HepG2 (cell line): ENCODE measurements around the gene IPO5. TPM values are rescaled to one million over a fixed set of nuclear protein-coding genes. Genes with fewer than 3 reads are reported as not detected.
A peak's percentile ranks its signal among the peaks of the same experiment; 100 is the strongest.

Experiments used
- ATF7 ChIP-seq, 2 experiments: fragments of 450-650 bp in 1 of 2; sonication (generic) in 1 of 2; formaldehyde crosslinking in 1 of 2; IDR thresholded peaks; 2 replicates each; pipeline versions ENCODE4 v1.4.0 to v1.6.1; 2016 to 2020; ENCODE audit warnings: antibody characterized with exemption in 1 of 2, mild to moderate bottlenecking in 1 of 2, missing genetic modification reagents in 1 of 2
- ELF3 ChIP-seq: IDR thresholded peaks from 2 replicates; pipeline ENCODE4 v1.6.1; 2016; ENCODE audit warnings: missing genetic modification reagents, missing compliant biosample characterization
- ETV6 ChIP-seq: sonication (generic); formaldehyde crosslinking; conservative IDR thresholded peaks from 2 replicates; pipeline ENCODE4 v1.4.0; 2020; ENCODE audit warnings: missing genetic modification reagents
- FOXM1 ChIP-seq: sonication (generic); formaldehyde crosslinking; IDR thresholded peaks from 2 replicates; pipeline ENCODE4 v1.5.0; 2020; ENCODE audit warnings: missing genetic modification reagents
- GATA4 ChIP-seq: sonication (generic); IDR thresholded peaks from 2 replicates; pipeline ENCODE4 v1.6.1; 2016; ENCODE audit warnings: antibody characterized with exemption, low read depth, borderline replicate concordance
- HNF4G ChIP-seq, 2 experiments: sonication (generic) in 1 of 2; formaldehyde crosslinking in 1 of 2; IDR thresholded peaks; 2 replicates each; pipeline versions ENCODE4 v1.4.0 to v1.6.1; 2011 to 2020; ENCODE audit warnings: borderline replicate concordance in 2 of 2, low read depth in 2 of 2, mild to moderate bottlenecking in 2 of 2, low read length in 1 of 2, missing genetic modification reagents in 1 of 2, moderate library complexity in 1 of 2
- KDM1A ChIP-seq: IDR thresholded peaks from 2 replicates; pipeline ENCODE4 v1.6.1; 2016; ENCODE audit warnings: missing compliant biosample characterization
- KDM2A ChIP-seq: sonication (generic); formaldehyde crosslinking; IDR thresholded peaks from 2 replicates; pipeline ENCODE4 v1.4.0; 2020; ENCODE audit warnings: low read depth, missing genetic modification reagents, borderline replicate concordance
- LCORL ChIP-seq, 2 experiments: fragments of 450-650 bp in 1 of 2; sonication (generic) in 1 of 2; formaldehyde crosslinking in 1 of 2; IDR thresholded peaks; 2 replicates each; pipeline versions ENCODE4 v1.5.0 to v1.6.1; 2017 to 2020; ENCODE audit warnings: antibody characterized with exemption in 1 of 2, missing genetic modification reagents in 1 of 2
- MYPOP ChIP-seq: sonication (generic); formaldehyde crosslinking; IDR thresholded peaks from 2 replicates; pipeline ENCODE4 v1.8.1; 2023; ENCODE audit warnings: mild to moderate bottlenecking, moderate library complexity, missing genetic modification reagents
- NFATC3 ChIP-seq: sonication (generic); formaldehyde crosslinking; IDR thresholded peaks from 2 replicates; pipeline ENCODE4 v1.5.1; 2020; ENCODE audit warnings: mild to moderate bottlenecking, missing genetic modification reagents
- NR2C2 ChIP-seq: sonication (generic); formaldehyde crosslinking; IDR thresholded peaks from 2 replicates; pipeline ENCODE4 v1.4.0; 2020; ENCODE audit warnings: missing genetic modification reagents, mild to moderate bottlenecking, moderate library complexity, borderline replicate concordance
- NR2F2 ChIP-seq: IDR thresholded peaks from 2 replicates; pipeline ENCODE4 v1.6.1; 2012; ENCODE audit warnings: low read depth, inconsistent platforms, borderline replicate concordance
- PPARG ChIP-seq: conservative IDR thresholded peaks from 2 replicates; pipeline ENCODE4 v1.6.1; 2016; ENCODE audit warnings: missing biosample characterization, missing genetic modification reagents
- SALL1 ChIP-seq: sonication (generic); formaldehyde crosslinking; IDR thresholded peaks from 2 replicates; pipeline ENCODE4 v1.8.0; 2022; ENCODE audit warnings: mild to moderate bottlenecking, missing genetic modification reagents
- SSRP1 ChIP-seq: IDR thresholded peaks from 2 replicates; pipeline ENCODE4 v1.6.1; 2016; ENCODE audit warnings: control low read depth
- TFE3 ChIP-seq: IDR thresholded peaks from 2 replicates; pipeline ENCODE4 v1.6.1; 2016
- ZBTB21 ChIP-seq: sonication (generic); formaldehyde crosslinking; IDR thresholded peaks from 2 replicates; pipeline ENCODE4 v1.4.0; 2020; ENCODE audit warnings: missing genetic modification reagents
- ZBTB25 ChIP-seq: IDR thresholded peaks from 2 replicates; pipeline ENCODE4 v1.6.1; 2018; ENCODE audit warnings: missing genetic modification reagents
- ZBTB34 ChIP-seq: sonication (generic); formaldehyde crosslinking; IDR thresholded peaks from 2 replicates; pipeline ENCODE4 v1.8.0; 2022; ENCODE audit warnings: mild to moderate bottlenecking, missing genetic modification reagents
- ZFX ChIP-seq: sonication (generic); formaldehyde crosslinking; IDR thresholded peaks from 2 replicates; pipeline ENCODE4 v1.4.0; 2020; ENCODE audit warnings: mild to moderate bottlenecking, low read depth, missing genetic modification reagents, moderate library complexity
- ZNF232 ChIP-seq: sonication (generic); formaldehyde crosslinking; IDR thresholded peaks from 2 replicates; pipeline ENCODE4 v1.4.0; 2020; ENCODE audit warnings: missing genetic modification reagents, borderline replicate concordance
- ZNF24 ChIP-seq: fragments of 450-650 bp; IDR thresholded peaks from 2 replicates; pipeline ENCODE4 v1.6.1; 2017; ENCODE audit warnings: antibody characterized with exemption, mild to moderate bottlenecking
- ZNF382 ChIP-seq: sonication (generic); formaldehyde crosslinking; IDR thresholded peaks from 2 replicates; pipeline ENCODE4 v1.5.0; 2020; ENCODE audit warnings: missing genetic modification reagents, mild to moderate bottlenecking, borderline replicate concordance
- ZNF766 ChIP-seq: sonication (generic); formaldehyde crosslinking; IDR thresholded peaks from 2 replicates; pipeline ENCODE4 v1.5.0; 2020; ENCODE audit warnings: missing genetic modification reagents, borderline replicate concordance
- ZNF879 ChIP-seq: sonication (generic); formaldehyde crosslinking; IDR thresholded peaks from 2 replicates; pipeline ENCODE4 v1.8.1; 2023; ENCODE audit warnings: missing genetic modification reagents
- ZSCAN31 ChIP-seq: sonication (generic); formaldehyde crosslinking; IDR thresholded peaks from 2 replicates; pipeline ENCODE4 v1.5.0; 2020; ENCODE audit warnings: low read depth, mild to moderate bottlenecking, missing genetic modification reagents
- polyA plus RNA-seq, 8 experiments: library from polyadenylated mRNA; depleted of rRNA in 3 of 8; stranded (reverse) in 7 of 8; unstranded in 1 of 8; fragments of >200 nt; fragmentation: Illumina TruSeq in 4 of 8; extraction: Trizol in 4 of 8; gene quantifications; 2 replicates each; pipeline versions ENCODE4 v1.2.1 to v1.2.3, GENCODE V29; 2011 to 2016; ENCODE audit warnings: low read depth in 4 of 8, missing spikeins in 1 of 8, mixed read lengths in 1 of 8; ENCODE audit not compliant: insufficient read depth in 1 of 8
- total RNA-seq, 5 experiments: library from RNA; depleted of rRNA; stranded (reverse); fragments of >200 nt; fragmentation: Illumina TruSeq; extraction: Trizol; gene quantifications; 2 replicates each; pipeline ENCODE4 v1.2.3, GENCODE V29; 2016; ENCODE audit warnings: low read depth in 1 of 5

IPO5 gene
- total and polyA plus RNA-seq, 2 of the 13 experiments (the other 11 are each of a cell fraction or from before 2014, with no cell fraction given) = 155 to 242 TPM

GRCh38 chr13:98026457-98026857 is 73.0 kb downstream of the IPO5 start (continued):
- no peak for TF ChIP-seq NFATC3 (CRISPR knock-in tag)
- TF ChIP-seq KDM2A (CRISPR knock-in tag) = peak; percentile 62; the same call in 1 of the 2 replicates
- TF ChIP-seq ZNF232 (CRISPR knock-in tag) = peak; percentile 39; the same call in 1 of the 2 replicates
- TF ChIP-seq HNF4G (IDR thresholded peaks at IDR 0.05; ENCODE audit: borderline replicate concordance, low read depth, low read length) = peak; percentile 90
- peak; percentile 94; the same call in 1 of the 2 replicates for TF ChIP-seq HNF4G (CRISPR knock-in tag; IDR thresholded peaks at IDR 0.05; ENCODE audit: borderline replicate concordance, low read depth)
- TF ChIP-seq ZNF382 (CRISPR knock-in tag) = no peak
- peak; percentile 31; the same call in 1 of the 2 replicates for TF ChIP-seq MYPOP
- peak; percentile 62; the same call in 1 of the 2 replicates for TF ChIP-seq ZBTB21 (CRISPR knock-in tag)
- peak; percentile 96 for TF ChIP-seq SALL1 (CRISPR knock-in tag)
- TF ChIP-seq SSRP1 (CRISPR knock-in tag) = no peak
- TF ChIP-seq ATF7 (IDR thresholded peaks at IDR 0.05) = peak; percentile 73
- TF ChIP-seq ATF7 (CRISPR knock-in tag; IDR thresholded peaks at IDR 0.05) = peak; percentile 92
- TF ChIP-seq NR2F2 = peak; percentile 95
- TF ChIP-seq ZNF24 = no peak
- peak; percentile 57; the same call in 1 of the 2 replicates for TF ChIP-seq KDM1A (CRISPR knock-in tag)
- 0 out of 2 replicates have a peak, but pooled peaks have one; percentile 36 for TF ChIP-seq ZFX (CRISPR knock-in tag)
- TF ChIP-seq ZBTB34 = peak; percentile 87
- TF ChIP-seq LCORL (IDR thresholded peaks at IDR 0.05) = 0 out of 2 replicates have a peak, but pooled peaks have one; percentile 25
- TF ChIP-seq LCORL (CRISPR knock-in tag; IDR thresholded peaks at IDR 0.05) = peak; percentile 95
- peak; percentile 88 for TF ChIP-seq PPARG (CRISPR knock-in tag)
- TF ChIP-seq NR2C2 (CRISPR knock-in tag) = peak; percentile 79
- TF ChIP-seq TFE3 (CRISPR knock-in tag) = peak; percentile 92
- 0 out of 2 replicates have a peak, but pooled peaks have one; percentile 57 for TF ChIP-seq ZSCAN31 (CRISPR knock-in tag)
- TF ChIP-seq ZNF766 (CRISPR knock-in tag) = no peak
- TF ChIP-seq ELF3 (CRISPR knock-in tag) = peak; percentile 92
- TF ChIP-seq FOXM1 (CRISPR knock-in tag) = no peak
- TF ChIP-seq ZBTB25 (CRISPR knock-in tag) = peak; percentile 29; the same call in 1 of the 2 replicates
- no peak for TF ChIP-seq GATA4
- TF ChIP-seq ZNF879 = no peak
- TF ChIP-seq ETV6 (CRISPR knock-in tag) = no peak
